SU-DHL-6 (cell line): Measurements from ENCODE around the gene BANF2.

ENCODE experiments used
- H2AFZ ChIP-seq: fragments of 200-600 bp; sonication (generic); 2 replicates; pipeline ENCODE4 v1.6.1; 2014; ENCODE audit warnings: low read depth, mild to moderate bottlenecking, moderate library complexity, mixed read lengths, antibody characterized with exemption, low read length; ENCODE audit not compliant: severe bottlenecking
- H3F3A ChIP-seq: fragments of 200-600 bp; shearing (Covaris generic); 2 replicates; pipeline ENCODE4 v1.6.0; 2016; ENCODE audit warnings: antibody characterized with exemption, mild to moderate bottlenecking; ENCODE audit not compliant: insufficient read depth
- H3K27ac ChIP-seq: fragments of 200-600 bp; sonication (generic); 2 replicates; pipeline ENCODE4 v1.5.1; 2016; ENCODE audit warnings: low read depth, mild to moderate bottlenecking, low read length, moderate library complexity, mixed read lengths
- H3K27me3 ChIP-seq: fragments of 200-600 bp; sonication (generic), shearing (Covaris generic); 2 replicates; pipeline ENCODE4 v1.6.0; 2014; ENCODE audit warnings: mild to moderate bottlenecking, low read length
- H3K36me3 ChIP-seq: fragments of 200-600 bp; sonication (generic); 2 replicates; pipeline ENCODE4 v1.6.1; 2014; ENCODE audit warnings: mild to moderate bottlenecking, low read length, mixed read lengths
- H3K4me2 ChIP-seq: fragments of 300-600, 200-600 bp; shearing (Covaris generic), sonication (generic); 2 replicates; pipeline ENCODE4 v1.6.0; 2014; ENCODE audit warnings: low read length, low read depth, mild to moderate bottlenecking; ENCODE audit not compliant: poor library complexity, severe bottlenecking
- H3K4me3 ChIP-seq: fragments of 200-600 bp; sonication (generic); 2 replicates; pipeline ENCODE4 v1.5.1; 2014; ENCODE audit warnings: antibody characterized with exemption, low read length, mild to moderate bottlenecking, mixed read lengths; ENCODE audit not compliant: insufficient read depth, poor library complexity, severe bottlenecking
- H3K79me2 ChIP-seq: fragments of 200-600 bp; sonication (generic); 2 replicates; pipeline ENCODE4 v1.6.1; 2014; ENCODE audit warnings: mild to moderate bottlenecking, low read length, moderate library complexity; ENCODE audit not compliant: insufficient read depth
- H3K9ac ChIP-seq: fragments of 200-600 bp; sonication (generic); 2 replicates; pipeline ENCODE4 v1.7.0; 2014; ENCODE audit warnings: mild to moderate bottlenecking, low read length
- H3K9me2 ChIP-seq: fragments of 200-600 bp; sonication (generic); replicated peaks from 2 replicates; pipeline ENCODE4 v1.6.1; 2014; ENCODE audit warnings: low read length; ENCODE audit not compliant: insufficient read depth
- H3K9me3 ChIP-seq: fragments of 200-600 bp; sonication (generic); 2 replicates; pipeline ENCODE4 v1.6.1; 2014; ENCODE audit warnings: low read length, mixed read lengths; ENCODE audit not compliant: insufficient read depth
- H4K20me1 ChIP-seq: fragments of 200-600 bp; sonication (generic); 2 replicates; pipeline ENCODE4 v1.6.1; 2014; ENCODE audit warnings: low read depth, mild to moderate bottlenecking, antibody characterized with exemption, low read length, moderate library complexity, mixed read lengths
- CTCF ChIP-seq: fragments of 200-600 bp; sonication (generic); IDR thresholded peaks from one replicate; pipeline ENCODE4 v1.5.1; 2017; ENCODE audit warnings: antibody characterized with exemption, mild to moderate bottlenecking, low read length, moderate library complexity; ENCODE audit not compliant: insufficient read depth, poor library complexity, severe bottlenecking
- EZH2phosphoT487 ChIP-seq: fragments of 200-600 bp; sonication (generic), shearing (Covaris generic); conservative IDR thresholded peaks from 2 replicates; pipeline ENCODE4 v1.6.1; 2018; ENCODE audit warnings: mild to moderate bottlenecking, antibody characterized with exemption, low read length, moderate library complexity, mixed read lengths

The BANF2 gene

GRCh38 chr20:17732907-17733521 is 33.2 kb downstream of the BANF2 start:
- TF ChIP-seq EZH2phosphoT487 (no peak), CTCF (no peak)
- no peaks in the 10 kb centered on the region for H4K20me1 ChIP-seq
- no peaks in the 10 kb centered on the region for H3F3A ChIP-seq
- H3K9me3 ChIP-seq = 0 out of 2 replicates have a peak, but pooled peaks cover 4% of the 10 kb centered on the region
- H3K9me2 ChIP-seq = no peaks in the 10 kb centered on the region
- H3K79me2 ChIP-seq = no peaks in the 10 kb centered on the region
- no peak overlapping the region for H3K27ac ChIP-seq
- no peaks in the 10 kb centered on the region for H3K36me3 ChIP-seq
- H3K4me3 ChIP-seq = no peak overlapping the region
- no peaks in the 10 kb centered on the region for H3K27me3 ChIP-seq
- H3K4me2 ChIP-seq = no peak overlapping the region
- H2AFZ ChIP-seq = no peak overlapping the region
- H3K9ac ChIP-seq = no peak overlapping the region

GRCh38 chr20:17733767-17734304 is 34.1 kb downstream of the BANF2 start:
- H3K27ac ChIP-seq = no peak overlapping the region
- no peaks in the 10 kb centered on the region for H3K27me3 ChIP-seq
- no peak for TF ChIP-seq EZH2phosphoT487
- TF ChIP-seq CTCF = no peak

GRCh38 chr20:17734374-17734773 is 34.6 kb downstream of the BANF2 start:
- no peaks in the 10 kb centered on the region for H3K9me2 ChIP-seq
- TF ChIP-seq CTCF (no peak), EZH2phosphoT487 (no peak)
- no peak overlapping the region for H3K4me3 ChIP-seq
- 0 out of 2 replicates have a peak, but pooled peaks cover 4% of the 10 kb centered on the region for H3K9me3 ChIP-seq
- no peak overlapping the region for H3K4me2 ChIP-seq
- no peak overlapping the region for H3K9ac ChIP-seq
- no peaks in the 10 kb centered on the region for H3F3A ChIP-seq
- H2AFZ ChIP-seq = no peak overlapping the region
- H3K79me2 ChIP-seq = no peaks in the 10 kb centered on the region
- H3K36me3 ChIP-seq = no peaks in the 10 kb centered on the region
- H3K27me3 ChIP-seq = no peaks in the 10 kb centered on the region
- H4K20me1 ChIP-seq = no peaks in the 10 kb centered on the region
- H3K27ac ChIP-seq = no peak overlapping the region

More at GRCh38 chr20:17733767-17734304, 34.1 kb downstream of the BANF2 start:
- no peaks in the 10 kb centered on the region for H3K79me2 ChIP-seq
- H2AFZ ChIP-seq = no peak overlapping the region
- no peak overlapping the region for H3K4me3 ChIP-seq
- no peaks in the 10 kb centered on the region for H4K20me1 ChIP-seq
- H3K9ac ChIP-seq = no peak overlapping the region
- no peaks in the 10 kb centered on the region for H3K9me2 ChIP-seq
- 0 out of 2 replicates have a peak, but pooled peaks cover 4% of the 10 kb centered on the region for H3K9me3 ChIP-seq
- H3K36me3 ChIP-seq = no peaks in the 10 kb centered on the region
- no peaks in the 10 kb centered on the region for H3F3A ChIP-seq
- no peak overlapping the region for H3K4me2 ChIP-seq
